AG04450 (cell line): Measurements from ENCODE around the gene NOTUM. TPM values are rescaled to one million over a fixed set of nuclear protein-coding genes. Genes with fewer than 3 reads are reported as not detected.

ENCODE experiments used
- CTCF ChIA-PET: fragments of 300-600, 350-600 bp; formaldehyde crosslinking; extraction: SDS; loops from one replicate; lab custom pipeline; 2022; ENCODE audit warnings: antibody characterized with exemption, inconsistent platforms; lab: Charles Lee
- POLR2A ChIA-PET: fragments of 350-600 bp; formaldehyde crosslinking; extraction: SDS; loops from one replicate; lab custom pipeline; 2021; ENCODE audit warnings: antibody characterized with exemption, inconsistent platforms; lab: Yijun Ruan, JAX
- DNase-seq: peaks from one replicate; pipeline ENCODE4 v3.0.0-alpha.2; 2011; ENCODE audit warnings: low read depth, low spot score
- H3K27ac ChIP-seq: one replicate; pipeline ENCODE4 v1.5.1; 2012; ENCODE audit warnings: low read depth, low read length, control low read depth
- H3K27me3 ChIP-seq: one replicate; pipeline ENCODE4 v1.6.0; 2012; ENCODE audit warnings: low read length; ENCODE audit not compliant: control insufficient read depth, insufficient read depth
- H3K4me3 ChIP-seq: 2 replicates; pipeline ENCODE4 v1.5.1; 2011; ENCODE audit warnings: mild to moderate bottlenecking, low read depth, low read length, control low read depth
- H3K9me3 ChIP-seq: 2 replicates; pipeline ENCODE4 v1.5.1; 2012; ENCODE audit warnings: low read length; ENCODE audit not compliant: control insufficient read depth, insufficient read depth
- polyA plus RNA-seq: library from polyadenylated mRNA; depleted of rRNA; stranded (reverse); fragments of >200 nt; gene quantifications from 2 replicates; pipeline ENCODE4 v1.2.3, GENCODE V29; 2011
- TF ChIP-seq, protein P1 (sequence below): IDR thresholded peaks from 2 replicates; pipeline ENCODE4 v1.5.1; 2011; ENCODE audit warnings: low read depth, low read length, control low read depth, inconsistent platforms

The NOTUM gene
- polyA plus RNA-seq, 1 experiment: not detected

- TF ChIP-seq, protein P1, sequence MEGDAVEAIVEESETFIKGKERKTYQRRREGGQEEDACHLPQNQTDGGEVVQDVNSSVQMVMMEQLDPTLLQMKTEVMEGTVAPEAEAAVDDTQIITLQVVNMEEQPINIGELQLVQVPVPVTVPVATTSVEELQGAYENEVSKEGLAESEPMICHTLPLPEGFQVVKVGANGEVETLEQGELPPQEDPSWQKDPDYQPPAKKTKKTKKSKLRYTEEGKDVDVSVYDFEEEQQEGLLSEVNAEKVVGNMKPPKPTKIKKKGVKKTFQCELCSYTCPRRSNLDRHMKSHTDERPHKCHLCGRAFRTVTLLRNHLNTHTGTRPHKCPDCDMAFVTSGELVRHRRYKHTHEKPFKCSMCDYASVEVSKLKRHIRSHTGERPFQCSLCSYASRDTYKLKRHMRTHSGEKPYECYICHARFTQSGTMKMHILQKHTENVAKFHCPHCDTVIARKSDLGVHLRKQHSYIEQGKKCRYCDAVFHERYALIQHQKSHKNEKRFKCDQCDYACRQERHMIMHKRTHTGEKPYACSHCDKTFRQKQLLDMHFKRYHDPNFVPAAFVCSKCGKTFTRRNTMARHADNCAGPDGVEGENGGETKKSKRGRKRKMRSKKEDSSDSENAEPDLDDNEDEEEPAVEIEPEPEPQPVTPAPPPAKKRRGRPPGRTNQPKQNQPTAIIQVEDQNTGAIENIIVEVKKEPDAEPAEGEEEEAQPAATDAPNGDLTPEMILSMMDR: no peak
- POLR2A ChIA-PET: interaction anchor here (1.4 kb wide), 1 partner anchor 18 kb away, joined by 4 read pairs; the partner anchor contains the start of gene MAFG
- CTCF ChIA-PET: interaction anchor here (1.2 kb wide), 1 partner anchor 13 kb away, joined by 4 read pairs; no protein-coding TSS in a partner anchor
Measured at GRCh38 chr17:81909966-81910839, 50.8 kb downstream of the NOTUM start.

GRCh38 chr17:81909231-81909630 lies 51.8 kb downstream of the NOTUM start:
- ChIA-PET CTCF (interaction anchor here (1.2 kb wide), 1 partner anchor 14 kb away, joined by 4 read pairs; no protein-coding TSS in a partner anchor), POLR2A (no interaction called here)
- no peak for DNase-seq
- no peak overlapping the region for H3K27ac ChIP-seq
- no peak overlapping the region for H3K4me3 ChIP-seq
- H3K9me3 ChIP-seq: peaks cover 4% of the 10 kb centered on the region; the same call in 1 of the 2 replicates
- H3K27me3 ChIP-seq: no peaks in the 10 kb centered on the region
- TF ChIP-seq, protein P1: no peak

More at GRCh38 chr17:81909966-81910839, 50.8 kb downstream of the NOTUM start:
- Histone ChIP-seq H3K9me3 (peaks cover 4% of the 10 kb centered on the region; the same call in 1 of the 2 replicates), H3K4me3 (peak overlapping the region; percentile 74), H3K27ac (no peak overlapping the region), H3K27me3 (no peaks in the 10 kb centered on the region)
- no peak for DNase-seq

DNA sequence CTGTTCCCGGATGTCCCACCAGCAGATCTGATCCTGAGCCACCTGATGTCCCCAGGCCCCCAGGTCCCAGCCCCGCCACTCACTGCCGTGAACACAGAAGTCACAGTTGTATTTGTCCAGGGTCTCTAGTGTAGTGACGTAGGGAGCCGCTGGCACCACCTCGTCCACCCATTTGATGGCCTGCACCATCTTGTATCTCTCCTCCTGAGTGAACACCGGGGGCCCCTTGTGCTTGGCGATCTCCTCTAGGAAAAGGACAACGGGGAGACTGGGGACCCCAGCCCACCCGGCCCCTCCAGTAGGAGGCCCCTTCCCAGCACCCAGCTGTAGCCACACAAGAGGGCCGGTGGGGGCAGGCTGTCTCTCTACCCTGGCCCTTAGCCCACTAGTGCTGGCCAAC lies 52.2 kb downstream of the NOTUM start:
- H3K9me3 ChIP-seq: peaks cover 4% of the 10 kb centered on the region; the same call in 1 of the 2 replicates
- no peak overlapping the region for H3K4me3 ChIP-seq
- no peaks in the 10 kb centered on the region for H3K27me3 ChIP-seq
- TF ChIP-seq, protein P1: no peak
- CTCF ChIA-PET: no interaction called here
- no peak overlapping the region for H3K27ac ChIP-seq
- POLR2A ChIA-PET: no interaction called here
- no peak for DNase-seq

DNA sequence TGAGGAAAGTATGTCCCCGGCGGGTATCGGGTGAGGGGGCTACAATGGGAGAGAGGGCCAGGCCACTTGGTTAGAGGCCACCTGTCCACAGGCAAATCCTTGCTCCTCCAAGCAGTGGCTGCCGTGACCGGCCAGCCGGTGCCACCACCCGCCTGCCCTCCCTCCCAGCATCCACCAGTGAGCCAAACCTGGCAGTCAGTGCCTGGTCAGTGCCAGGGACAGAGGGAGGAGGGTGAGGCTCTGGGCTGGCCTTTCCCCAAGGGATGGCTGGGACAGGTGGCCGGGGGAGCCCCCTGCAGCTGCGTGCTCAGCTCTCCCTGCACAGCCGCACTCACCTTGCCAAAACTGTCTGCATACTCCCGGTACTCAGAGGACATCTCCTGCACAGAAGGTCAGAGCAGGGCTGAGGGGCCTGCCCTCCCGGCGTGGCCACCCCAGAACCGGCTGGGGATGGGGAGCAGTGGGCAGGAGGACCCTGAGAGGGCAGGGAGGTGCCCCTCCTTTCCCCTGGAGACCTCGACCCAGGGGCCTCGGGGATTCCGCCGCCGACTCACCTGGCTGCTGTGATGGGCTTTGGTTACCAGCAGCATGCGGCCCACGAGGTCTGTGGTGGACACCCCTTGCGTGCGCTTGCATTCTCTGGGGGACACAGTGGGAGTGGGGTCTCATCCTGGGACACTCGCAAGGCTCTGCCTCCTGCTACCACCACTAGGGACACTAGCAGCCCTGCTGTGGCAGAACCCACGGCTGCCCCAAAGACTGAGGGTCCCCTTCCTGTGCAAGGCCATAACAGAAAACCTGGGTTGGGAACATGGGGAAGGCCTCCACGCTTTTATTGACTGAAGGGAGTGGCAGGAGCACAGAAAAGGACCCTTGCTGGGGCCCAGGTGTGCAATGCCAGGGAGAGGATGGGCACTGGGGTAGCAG lies 53.5 kb downstream of the NOTUM start:
- ChIA-PET CTCF (no interaction called here), POLR2A (no interaction called here)

More for the DNA sequence above, 53.5 kb downstream of the NOTUM start:
- DNase-seq: no peak
- TF ChIP-seq, protein P1: 0 out of 2 replicates have a peak, but pooled peaks have one; percentile 7
- no peaks in the 10 kb centered on the region for H3K27me3 ChIP-seq
- H3K9me3 ChIP-seq: peaks cover 4% of the 10 kb centered on the region; the same call in 1 of the 2 replicates
- no peak overlapping the region for H3K27ac ChIP-seq
- H3K4me3 ChIP-seq: no peak overlapping the region
